Loucy (cell line): Measurements from ENCODE around the gene USP7.

Experiments used
- H2AFZ ChIP-seq: fragments of 200-600 bp; sonication (generic); 2 replicates; pipeline ENCODE4 v1.6.0; 2016; ENCODE audit warnings: antibody characterized with exemption, mild to moderate bottlenecking, low read length, moderate library complexity
- H3F3A ChIP-seq: fragments of 200-600 bp; 2 replicates; pipeline ENCODE4 v1.6.0; 2016; ENCODE audit warnings: antibody characterized with exemption, low read depth, mild to moderate bottlenecking
- H3K27me3 ChIP-seq: fragments of 200-600 bp; sonication (generic); 2 replicates; pipeline ENCODE4 v1.6.1; 2014; ENCODE audit warnings: low read length, mild to moderate bottlenecking; ENCODE audit not compliant: insufficient read depth, poor library complexity, severe bottlenecking
- H3K36me3 ChIP-seq: fragments of 200-600 bp; sonication (generic); 2 replicates; pipeline ENCODE4 v1.6.1; 2016; ENCODE audit warnings: low read length; ENCODE audit not compliant: insufficient read depth
- H3K4me1 ChIP-seq: fragments of 200-600 bp; sonication (generic); 2 replicates; pipeline ENCODE4 v1.5.1; 2014; ENCODE audit warnings: low read length, mild to moderate bottlenecking; ENCODE audit not compliant: insufficient read depth, poor library complexity, severe bottlenecking
- H3K4me2 ChIP-seq: fragments of 200-600 bp; sonication (generic); 2 replicates; pipeline ENCODE4 v1.6.0; 2014; ENCODE audit warnings: antibody characterized with exemption, low read length, low read depth, mild to moderate bottlenecking; ENCODE audit not compliant: poor library complexity, severe bottlenecking
- H3K4me3 ChIP-seq: fragments of 200-600 bp; sonication (generic); 2 replicates; pipeline ENCODE4 v1.5.1; 2014; ENCODE audit warnings: low read length, mild to moderate bottlenecking, mixed read lengths; ENCODE audit not compliant: poor library complexity, severe bottlenecking
- H3K79me2 ChIP-seq: fragments of 200-600 bp; sonication (generic); 2 replicates; pipeline ENCODE4 v1.6.1; 2014; ENCODE audit warnings: low read length; ENCODE audit not compliant: insufficient read depth
- H3K9ac ChIP-seq: fragments of 200-600 bp; sonication (generic); 2 replicates; pipeline ENCODE4 v1.6.0; 2014; ENCODE audit warnings: mild to moderate bottlenecking, low read depth, low read length, moderate library complexity; ENCODE audit not compliant: poor library complexity, severe bottlenecking
- H3K9me2 ChIP-seq: fragments of 200-600 bp; sonication (generic); replicated peaks from 2 replicates; pipeline ENCODE4 v1.6.1; 2016; ENCODE audit warnings: low read depth, low read length, mixed read lengths
- H3K9me3 ChIP-seq: fragments of 200-600 bp; sonication (generic); 2 replicates; pipeline ENCODE4 v1.6.1; 2014; ENCODE audit warnings: mild to moderate bottlenecking, antibody characterized with exemption, low read length, low read depth; ENCODE audit not compliant: insufficient read depth
- H4K20me1 ChIP-seq: fragments of 200-600 bp; sonication (generic); 2 replicates; pipeline ENCODE4 v1.6.0; 2014; ENCODE audit warnings: antibody characterized with exemption, low read length, mild to moderate bottlenecking; ENCODE audit not compliant: insufficient read depth, poor library complexity, severe bottlenecking
- CTCF ChIP-seq: fragments of 200-600 bp; sonication (generic); conservative IDR thresholded peaks from 2 replicates; pipeline ENCODE4 v1.5.1; 2014; ENCODE audit warnings: mild to moderate bottlenecking, antibody characterized with exemption, low read length
- EZH2phosphoT487 ChIP-seq: fragments of 200-600 bp; IDR thresholded peaks from 2 replicates; pipeline ENCODE4 v1.6.1; 2018; ENCODE audit warnings: antibody characterized with exemption, mild to moderate bottlenecking, moderate library complexity, borderline replicate concordance

Gene USP7

DNA sequence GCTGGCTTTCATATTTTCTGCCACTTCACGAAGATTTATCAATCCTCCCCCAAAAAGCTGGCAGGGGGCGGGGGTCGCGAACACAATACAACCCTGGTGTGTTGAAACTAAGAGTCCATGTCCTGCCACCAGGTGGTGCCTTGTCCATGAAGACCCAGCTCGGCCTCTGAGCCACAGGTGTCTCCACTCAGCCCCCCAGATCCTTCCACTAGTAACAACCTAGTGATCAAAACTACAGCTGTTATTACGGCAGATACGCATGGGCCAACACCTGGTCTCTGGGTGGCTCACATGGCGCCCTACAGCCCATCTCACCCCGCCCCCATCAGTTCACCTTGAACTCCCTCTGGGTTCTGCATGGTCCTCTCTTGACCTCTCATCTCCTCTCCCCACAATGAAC, 27.7 kb downstream of the USP7 start:
- no peak overlapping the region for H3K4me2 ChIP-seq
- H3K36me3 ChIP-seq = no peaks in the 10 kb centered on the region
- H3K9me2 ChIP-seq = no peaks in the 10 kb centered on the region
- no peak overlapping the region for H2AFZ ChIP-seq
- no peaks in the 10 kb centered on the region for H3K9me3 ChIP-seq
- no peaks in the 10 kb centered on the region for H3K4me1 ChIP-seq
- H4K20me1 ChIP-seq = peaks cover 70% of the 10 kb centered on the region
- no peak overlapping the region for H3K9ac ChIP-seq
- no peak overlapping the region for H3K4me3 ChIP-seq
- no peaks in the 10 kb centered on the region for H3F3A ChIP-seq
- TF ChIP-seq CTCF (no peak), EZH2phosphoT487 (no peak)
- H3K79me2 ChIP-seq = peaks cover 94% of the 10 kb centered on the region
- H3K27me3 ChIP-seq = no peaks in the 10 kb centered on the region

- Histone ChIP-seq H3K36me3 (peaks cover 7% of the 10 kb centered on the region; the same call in 1 of the 2 replicates), H4K20me1 (peaks cover 74% of the 10 kb centered on the region), H3F3A (no peaks in the 10 kb centered on the region), H3K9me2 (no peaks in the 10 kb centered on the region), H3K79me2 (peaks cover 89% of the 10 kb centered on the region), H3K4me2 (no peak overlapping the region), H3K9me3 (no peaks in the 10 kb centered on the region), H3K27me3 (no peaks in the 10 kb centered on the region), H3K4me1 (no peaks in the 10 kb centered on the region), H3K9ac (no peak overlapping the region), H2AFZ (no peak overlapping the region), H3K4me3 (no peak overlapping the region)
- TF ChIP-seq CTCF = no peak
These were observed 29.1 kb downstream of the USP7 start for GRCh38 chr16:8934601-8935000.

GRCh38 chr16:8931859-8932258, 31.8 kb downstream of the USP7 start:
- Histone ChIP-seq H3K36me3 (peaks cover 23% of the 10 kb centered on the region; the same call in 1 of the 2 replicates), H3K9me3 (no peaks in the 10 kb centered on the region), H3K27me3 (no peaks in the 10 kb centered on the region), H3F3A (no peaks in the 10 kb centered on the region), H3K9me2 (no peaks in the 10 kb centered on the region), H3K4me1 (no peaks in the 10 kb centered on the region), H3K79me2 (peaks cover 72% of the 10 kb centered on the region), H2AFZ (no peak overlapping the region), H3K4me2 (no peak overlapping the region), H3K4me3 (no peak overlapping the region), H4K20me1 (peaks cover 74% of the 10 kb centered on the region), H3K9ac (no peak overlapping the region)
- TF ChIP-seq EZH2phosphoT487 (no peak), CTCF (no peak)
